Midbrain (tissue), 1 donor: ENCODE results near the gene CDK9.
"Not testable (repeated sequence)": the region's sequence is repeated elsewhere in the genome, so short reads cannot be mapped to it uniquely, and the experiment has no call there.

Experiments used
- DNase-seq: peaks from one replicate; lab custom pipeline; 2025; lab: John Stamatoyannopoulos, UW

CDK9 gene

GRCh38 chr9:127780126-127780885, 5.5 kb upstream of the CDK9 start:
- DNase-seq = peak; percentile 53

- not testable (repeated sequence) for DNase-seq
Observed at GRCh38 chr9:127780909-127781308, 4.9 kb upstream of the CDK9 start.

- no peak for DNase-seq
Observed at GRCh38 chr9:127781806-127782205, 4.0 kb upstream of the CDK9 start.

GRCh38 chr9:127783111-127784008, 2.5 kb upstream of the CDK9 start:
- DNase-seq = no peak

- peak; percentile 89 for DNase-seq
Observed at GRCh38 chr9:127785023-127785932, 556 bp upstream of the CDK9 start.

GRCh38 chr9:127786773-127787104, 905 bp downstream of the CDK9 start:
- no peak for DNase-seq

GRCh38 chr9:127788337-127789011, 2.6 kb downstream of the CDK9 start:
- no peak for DNase-seq

- DNase-seq = no peak
Observed at GRCh38 chr9:127789179-127789578, 3.3 kb downstream of the CDK9 start.

GRCh38 chr9:127790094-127790855, 4.4 kb downstream of the CDK9 start:
- DNase-seq = no peak

- no peak for DNase-seq
Observed at GRCh38 chr9:127791085-127791484, 5.3 kb downstream of the CDK9 start.

- DNase-seq = no peak
Observed at GRCh38 chr9:127792417-127793031, 6.7 kb downstream of the CDK9 start.

GRCh38 chr9:127793093-127793708, 7.4 kb downstream of the CDK9 start:
- DNase-seq = no peak

GRCh38 chr9:127794001-127794791, 8.4 kb downstream of the CDK9 start:
- DNase-seq = no peak

- DNase-seq = no peak
Observed at GRCh38 chr9:127796225-127796813, 10.5 kb downstream of the CDK9 start.

- no peak for DNase-seq
Observed at GRCh38 chr9:127796852-127797370, 11.1 kb downstream of the CDK9 start.

GRCh38 chr9:127801955-127802575, 16.2 kb downstream of the CDK9 start:
- no peak for DNase-seq

- peak; percentile 85 for DNase-seq
Observed at GRCh38 chr9:127802576-127803443, 17.0 kb downstream of the CDK9 start, which contains the start of gene FPGS. TSS of gene FPGS (plus strand) at chr9:127802882. CDS start at chr9:127802925, 43 bp downstream.
